ENCODE results near the gene TNFRSF6B.

The TNFRSF6B gene

GRCh38 chr20:63661959-63662812 is 34.3 kb upstream of the TNFRSF6B start:
- Histone ChIP-seq H3K36me3 (peaks cover 42% of the 10 kb centered on the region), H3K4me1 (peaks cover 12% of the 10 kb centered on the region), H3K4me3 (ENCODE audit: low read depth, low read length) (no peak overlapping the region), H3K27me3 (no peaks in the 10 kb centered on the region), H3K9me3 (no peaks in the 10 kb centered on the region)
- no peak for DNase-seq
- no peak for TF ChIP-seq CTCF (IDR thresholded peaks at IDR 0.05; ENCODE audit: low read depth, low read length)

- H3K9me3 ChIP-seq = no peaks in the 10 kb centered on the region
- no peak for DNase-seq
- H3K4me3 ChIP-seq (ENCODE audit: low read depth, low read length) = no peak overlapping the region
- TF ChIP-seq CTCF (IDR thresholded peaks at IDR 0.05; ENCODE audit: low read depth, low read length) = no peak
- no peaks in the 10 kb centered on the region for H3K27me3 ChIP-seq
- H3K4me1 ChIP-seq = peaks cover 12% of the 10 kb centered on the region
- H3K36me3 ChIP-seq = peaks cover 48% of the 10 kb centered on the region
Measured at GRCh38 chr20:63662813-63663189, 33.7 kb upstream of the TNFRSF6B start.

- TF ChIP-seq CTCF (IDR thresholded peaks at IDR 0.05; ENCODE audit: low read depth, low read length) = no peak
- Histone ChIP-seq H3K36me3 (peaks cover 54% of the 10 kb centered on the region), H3K4me3 (ENCODE audit: low read depth, low read length) (no peak overlapping the region), H3K9me3 (no peaks in the 10 kb centered on the region), H3K4me1 (peaks cover 12% of the 10 kb centered on the region), H3K27me3 (no peaks in the 10 kb centered on the region)
- DNase-seq = no peak
Measured at GRCh38 chr20:63663332-63664066, 33.0 kb upstream of the TNFRSF6B start.

- no peak for TF ChIP-seq CTCF (IDR thresholded peaks at IDR 0.05; ENCODE audit: low read depth, low read length)
- H3K4me1 ChIP-seq = peaks cover 12% of the 10 kb centered on the region
- peaks cover 62% of the 10 kb centered on the region for H3K36me3 ChIP-seq
- H3K4me3 ChIP-seq (ENCODE audit: low read depth, low read length) = no peak overlapping the region
- no peak for DNase-seq
- no peaks in the 10 kb centered on the region for H3K9me3 ChIP-seq
- no peaks in the 10 kb centered on the region for H3K27me3 ChIP-seq
Measured at GRCh38 chr20:63664143-63664851, 32.2 kb upstream of the TNFRSF6B start.

GRCh38 chr20:63664861-63665594 is 31.4 kb upstream of the TNFRSF6B start:
- TF ChIP-seq CTCF (IDR thresholded peaks at IDR 0.05; ENCODE audit: low read depth, low read length) = no peak
- H3K27me3 ChIP-seq = no peaks in the 10 kb centered on the region
- DNase-seq = peak; percentile 90
- peak overlapping the region; percentile 17 for H3K4me3 ChIP-seq (ENCODE audit: low read depth, low read length)
- H3K4me1 ChIP-seq = peaks cover 12% of the 10 kb centered on the region
- peaks cover 62% of the 10 kb centered on the region for H3K36me3 ChIP-seq
- no peaks in the 10 kb centered on the region for H3K9me3 ChIP-seq

All from BE2C (cell line).